ENCODE measurements around the gene LLPH.

GRCh38 chr12:66103016-66103913 lies 27.3 kb downstream of the LLPH start:
- TF ChIP-seq E2F1 (CRISPR knock-in tag; IDR thresholded peaks at IDR 0.05): no peak
- no peak for TF ChIP-seq CTCF (IDR thresholded peaks at IDR 0.05)
- TF ChIP-seq FOXJ3 (CRISPR knock-in tag; IDR thresholded peaks at IDR 0.05; ENCODE audit: borderline replicate concordance): no peak

Data from WTC11 (cell line).